DND-41 (cell line): ENCODE results near the gene PTPRD.

Experiments
- ATAC-seq: fragments of 200-7000 bp; cut with Tn5 transposase; 3 replicates; pipeline ENCODE4 v1.9.1; 2021; ENCODE audit warnings: low read depth; ENCODE audit not compliant: insufficient read depth
- DNase-seq: peaks from one replicate; pipeline ENCODE4 v3.0.0-alpha.2; 2020
- H2AFZ ChIP-seq: 2 replicates; pipeline ENCODE4 v1.6.0; 2012; ENCODE audit warnings: low read depth, low read length
- H3K27ac ChIP-seq: 2 replicates; pipeline ENCODE4 v1.5.1; 2012; ENCODE audit warnings: low read length, inconsistent platforms
- H3K27me3 ChIP-seq: fragments of 200-600 bp; sonication (generic); 2 replicates; pipeline ENCODE4 v1.6.0; 2012; ENCODE audit warnings: low read length, mild to moderate bottlenecking, inconsistent platforms; ENCODE audit not compliant: insufficient read depth, poor library complexity
- H3K36me3 ChIP-seq: 2 replicates; pipeline ENCODE4 v1.5.1; 2012; ENCODE audit warnings: low read length, inconsistent platforms; ENCODE audit not compliant: insufficient read depth
- H3K4me1 ChIP-seq: 2 replicates; pipeline ENCODE4 v1.5.1; 2012; ENCODE audit warnings: mild to moderate bottlenecking, low read length; ENCODE audit not compliant: insufficient read depth
- H3K4me2 ChIP-seq: 2 replicates; pipeline ENCODE4 v1.6.0; 2012; ENCODE audit warnings: mild to moderate bottlenecking, moderate library complexity, low read length, inconsistent platforms; ENCODE audit not compliant: insufficient read depth
- H3K4me3 ChIP-seq, 2 experiments: fragments of 200-600 bp in 1 of 2; shearing (Covaris generic) in 1 of 2; 2 replicates each; pipeline ENCODE4 v1.5.1; 2012 to 2016; ENCODE audit warnings: inconsistent platforms in 2 of 2, low read length in 2 of 2, mild to moderate bottlenecking in 2 of 2, low read depth in 1 of 2, moderate library complexity in 1 of 2
- H3K79me2 ChIP-seq: 2 replicates; pipeline ENCODE4 v1.6.0; 2012; ENCODE audit warnings: low read length, inconsistent platforms; ENCODE audit not compliant: insufficient read depth
- H3K9ac ChIP-seq: 2 replicates; pipeline ENCODE4 v1.6.0; 2012; ENCODE audit warnings: low read depth, mild to moderate bottlenecking, inconsistent platforms, low read length, moderate library complexity
- H3K9me3 ChIP-seq: 2 replicates; pipeline ENCODE4 v1.5.1; 2012; ENCODE audit warnings: low read length, moderate library complexity, mild to moderate bottlenecking, inconsistent platforms; ENCODE audit not compliant: insufficient read depth, severe bottlenecking
- H4K20me1 ChIP-seq: 2 replicates; pipeline ENCODE4 v1.6.0; 2012; ENCODE audit warnings: low read length; ENCODE audit not compliant: insufficient read depth
- EZH2 ChIP-seq: IDR thresholded peaks from 3 replicates; pipeline ENCODE4 v1.6.1; 2012; ENCODE audit warnings: borderline replicate concordance, low read depth, mild to moderate bottlenecking, moderate library complexity, low read length, inconsistent platforms; ENCODE audit not compliant: severe bottlenecking
- TF ChIP-seq, protein P1 (sequence below): IDR thresholded peaks from 2 replicates; pipeline ENCODE4 v1.5.1; 2012; ENCODE audit warnings: borderline replicate concordance, low read length, moderate library complexity, mild to moderate bottlenecking; ENCODE audit not compliant: poor library complexity, severe bottlenecking; ENCODE audit errors: extremely low read depth

PTPRD gene

DNA sequence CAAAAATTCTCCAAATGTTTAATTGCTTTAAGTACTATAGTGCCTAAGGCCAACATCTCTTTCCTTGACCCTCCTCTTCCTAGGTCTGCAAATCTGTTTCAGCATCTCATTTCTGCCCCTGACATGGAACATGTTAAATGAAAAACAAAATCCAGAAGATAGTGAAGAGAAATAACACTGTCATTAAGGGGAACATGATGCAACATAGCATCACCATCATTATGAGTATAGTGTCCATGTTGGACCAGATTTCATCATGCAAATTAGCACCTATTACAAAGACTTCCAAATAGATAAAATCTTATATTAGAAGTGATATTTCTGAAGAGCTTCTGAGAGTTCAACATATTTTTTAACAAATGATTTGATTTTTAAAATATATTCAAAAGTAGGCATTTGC lies 375.2 kb downstream of the PTPRD start:
- Histone ChIP-seq H3K79me2 (no peaks in the 10 kb centered on the region), H3K4me1 (no peaks in the 10 kb centered on the region), H3K9ac (no peak overlapping the region), H3K9me3 (no peaks in the 10 kb centered on the region), H3K27me3 (no peaks in the 10 kb centered on the region), H3K4me2 (no peak overlapping the region), H2AFZ (no peak overlapping the region), H3K27ac (no peak overlapping the region), H4K20me1 (no peaks in the 10 kb centered on the region), H3K36me3 (no peaks in the 10 kb centered on the region), H3K4me3 (no peak overlapping the region)
- no peak for TF ChIP-seq EZH2
- TF ChIP-seq, protein P1, sequence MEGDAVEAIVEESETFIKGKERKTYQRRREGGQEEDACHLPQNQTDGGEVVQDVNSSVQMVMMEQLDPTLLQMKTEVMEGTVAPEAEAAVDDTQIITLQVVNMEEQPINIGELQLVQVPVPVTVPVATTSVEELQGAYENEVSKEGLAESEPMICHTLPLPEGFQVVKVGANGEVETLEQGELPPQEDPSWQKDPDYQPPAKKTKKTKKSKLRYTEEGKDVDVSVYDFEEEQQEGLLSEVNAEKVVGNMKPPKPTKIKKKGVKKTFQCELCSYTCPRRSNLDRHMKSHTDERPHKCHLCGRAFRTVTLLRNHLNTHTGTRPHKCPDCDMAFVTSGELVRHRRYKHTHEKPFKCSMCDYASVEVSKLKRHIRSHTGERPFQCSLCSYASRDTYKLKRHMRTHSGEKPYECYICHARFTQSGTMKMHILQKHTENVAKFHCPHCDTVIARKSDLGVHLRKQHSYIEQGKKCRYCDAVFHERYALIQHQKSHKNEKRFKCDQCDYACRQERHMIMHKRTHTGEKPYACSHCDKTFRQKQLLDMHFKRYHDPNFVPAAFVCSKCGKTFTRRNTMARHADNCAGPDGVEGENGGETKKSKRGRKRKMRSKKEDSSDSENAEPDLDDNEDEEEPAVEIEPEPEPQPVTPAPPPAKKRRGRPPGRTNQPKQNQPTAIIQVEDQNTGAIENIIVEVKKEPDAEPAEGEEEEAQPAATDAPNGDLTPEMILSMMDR: no peak
- no peak for DNase-seq
- no peak for ATAC-seq

DNA sequence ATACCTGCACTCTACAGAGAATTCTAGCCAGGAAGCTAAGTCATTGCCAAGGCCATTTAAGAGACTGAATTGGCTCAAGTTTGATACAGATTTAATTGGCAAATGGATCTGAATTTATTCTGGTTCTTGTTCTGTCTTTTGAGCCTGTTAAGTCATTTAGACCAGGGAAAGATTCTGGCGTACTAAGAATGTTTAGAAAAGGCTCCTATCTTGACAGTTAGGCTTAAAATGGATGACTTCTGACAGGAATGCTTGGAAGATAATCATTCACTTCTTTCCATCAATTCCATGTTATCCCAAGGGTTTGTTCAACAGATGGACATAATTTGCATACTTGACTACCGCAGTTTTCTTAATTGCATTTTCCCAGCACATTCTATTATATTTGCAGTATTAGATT lies 376.6 kb downstream of the PTPRD start:
- Histone ChIP-seq H3K4me3 (no peak overlapping the region), H3K27ac (no peak overlapping the region), H3K79me2 (no peaks in the 10 kb centered on the region), H4K20me1 (no peaks in the 10 kb centered on the region), H3K27me3 (no peaks in the 10 kb centered on the region), H2AFZ (no peak overlapping the region), H3K36me3 (no peaks in the 10 kb centered on the region), H3K9me3 (no peaks in the 10 kb centered on the region), H3K4me1 (no peaks in the 10 kb centered on the region), H3K4me2 (no peak overlapping the region), H3K9ac (no peak overlapping the region)
- no peak for TF ChIP-seq EZH2
- ATAC-seq (no peak), DNase-seq (no peak)

DNA sequence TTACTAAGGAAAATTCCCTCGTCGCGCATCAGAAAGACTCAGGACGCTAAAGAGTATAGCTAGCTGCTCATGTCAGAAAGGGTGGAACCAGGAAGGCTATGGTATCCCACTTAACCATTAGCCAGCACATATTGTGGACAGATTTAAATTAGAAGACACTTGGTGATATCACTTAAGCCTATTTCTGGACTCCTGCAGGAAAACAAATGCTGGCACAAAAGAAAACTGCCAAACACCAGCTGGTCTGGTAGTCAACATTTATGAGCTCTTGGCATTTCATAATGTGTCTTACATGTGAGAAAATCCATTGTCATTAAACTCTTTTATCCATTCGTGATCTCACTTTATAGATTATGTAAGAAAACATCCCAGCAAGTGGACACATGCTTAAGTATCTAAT lies 377.4 kb downstream of the PTPRD start:
- Histone ChIP-seq H3K79me2 (no peaks in the 10 kb centered on the region), H3K27me3 (no peaks in the 10 kb centered on the region), H3K4me1 (no peaks in the 10 kb centered on the region), H4K20me1 (no peaks in the 10 kb centered on the region), H3K4me3 (no peak overlapping the region), H3K9me3 (no peaks in the 10 kb centered on the region), H3K4me2 (no peak overlapping the region), H3K27ac (no peak overlapping the region), H2AFZ (no peak overlapping the region), H3K36me3 (no peaks in the 10 kb centered on the region), H3K9ac (no peak overlapping the region)
- DNase-seq (no peak), ATAC-seq (no peak)
- TF ChIP-seq, protein P1: no peak
- TF ChIP-seq EZH2: no peak

DNA sequence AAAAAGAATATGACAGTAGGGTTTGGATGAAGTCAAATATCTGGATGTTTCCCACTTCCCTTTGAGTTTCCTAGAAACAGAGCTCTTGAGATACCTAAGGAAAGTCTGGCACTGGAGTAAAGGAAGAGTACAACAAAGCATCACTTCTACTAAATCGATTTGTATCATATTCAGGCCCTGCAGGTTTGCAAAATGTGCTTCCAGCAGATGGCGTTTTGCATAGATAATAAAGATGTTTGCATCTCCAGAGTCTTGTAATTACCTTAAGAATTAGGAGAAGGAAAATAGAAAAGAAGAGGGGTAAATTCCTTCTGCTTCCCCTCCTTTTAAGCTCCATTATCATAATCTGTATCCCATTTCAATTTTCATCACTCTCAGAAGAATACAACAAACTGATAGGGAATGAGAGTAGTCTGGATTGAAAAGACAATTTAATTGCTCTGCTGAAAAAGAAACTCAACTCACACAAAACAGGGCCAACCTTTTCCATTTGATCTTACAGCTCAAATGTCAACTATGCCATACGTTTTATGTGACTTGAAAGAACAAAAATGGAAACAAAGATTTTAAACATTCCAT lies 380.4 kb downstream of the PTPRD start:
- Histone ChIP-seq H4K20me1 (no peaks in the 10 kb centered on the region), H2AFZ (no peak overlapping the region), H3K4me3 (no peak overlapping the region), H3K27me3 (no peaks in the 10 kb centered on the region), H3K9me3 (no peaks in the 10 kb centered on the region), H3K79me2 (no peaks in the 10 kb centered on the region), H3K4me2 (no peak overlapping the region), H3K27ac (no peak overlapping the region), H3K4me1 (no peaks in the 10 kb centered on the region), H3K36me3 (no peaks in the 10 kb centered on the region), H3K9ac (no peak overlapping the region)
- no peak for TF ChIP-seq EZH2
- TF ChIP-seq, protein P1: no peak
- no peak for DNase-seq
- no peak for ATAC-seq
